RWPE2 (cell line): ENCODE data around the gene FTSJ1.

Source experiments
- ATAC-seq: fragments of 200-7000 bp; cut with Tn5 transposase; 3 replicates; pipeline ENCODE4 v1.9.1; 2021; ENCODE audit warnings: low read depth
- DNase-seq: peaks from one replicate; pipeline ENCODE4 v3.0.0-alpha.2; 2020; ENCODE audit warnings: low spot score
- H3K27ac ChIP-seq: fragments of 450-650 bp; 2 replicates; pipeline ENCODE4 v1.5.1; 2017; ENCODE audit warnings: mild to moderate bottlenecking; ENCODE audit not compliant: poor library complexity, severe bottlenecking
- H3K27me3 ChIP-seq: fragments of 250-450 bp; sonication (Bioruptor Pico); 2 replicates; pipeline ENCODE4 v1.5.1; 2021; ENCODE audit warnings: mild to moderate bottlenecking, moderate library complexity; ENCODE audit not compliant: insufficient read depth, poor library complexity, severe bottlenecking
- H3K36me3 ChIP-seq: fragments of 250-450 bp; sonication (Bioruptor Pico); 2 replicates; pipeline ENCODE4 v1.5.1; 2020; ENCODE audit warnings: low read depth, mild to moderate bottlenecking, moderate library complexity
- H3K4me1 ChIP-seq: fragments of 250-450 bp; sonication (Bioruptor Pico); 2 replicates; pipeline ENCODE4 v1.5.1; 2021; ENCODE audit warnings: mild to moderate bottlenecking, moderate library complexity; ENCODE audit not compliant: insufficient read depth, poor library complexity, severe bottlenecking
- H3K4me3 ChIP-seq: fragments of 250-450 bp; sonication (Bioruptor Pico); 2 replicates; pipeline ENCODE4 v1.5.1; 2021; ENCODE audit warnings: mild to moderate bottlenecking, moderate library complexity; ENCODE audit not compliant: severe bottlenecking
- H3K9me3 ChIP-seq: fragments of 250-450 bp; sonication (Bioruptor Pico); 2 replicates; pipeline ENCODE4 v1.5.1; 2021; ENCODE audit warnings: mild to moderate bottlenecking, moderate library complexity; ENCODE audit not compliant: severe bottlenecking
- TF ChIP-seq, protein P1 (sequence below): fragments of 450-650 bp; IDR thresholded peaks from one replicate; pipeline ENCODE4 v1.5.1; 2017; ENCODE audit warnings: mild to moderate bottlenecking, moderate library complexity; ENCODE audit not compliant: poor library complexity, severe bottlenecking

The FTSJ1 gene

DNA sequence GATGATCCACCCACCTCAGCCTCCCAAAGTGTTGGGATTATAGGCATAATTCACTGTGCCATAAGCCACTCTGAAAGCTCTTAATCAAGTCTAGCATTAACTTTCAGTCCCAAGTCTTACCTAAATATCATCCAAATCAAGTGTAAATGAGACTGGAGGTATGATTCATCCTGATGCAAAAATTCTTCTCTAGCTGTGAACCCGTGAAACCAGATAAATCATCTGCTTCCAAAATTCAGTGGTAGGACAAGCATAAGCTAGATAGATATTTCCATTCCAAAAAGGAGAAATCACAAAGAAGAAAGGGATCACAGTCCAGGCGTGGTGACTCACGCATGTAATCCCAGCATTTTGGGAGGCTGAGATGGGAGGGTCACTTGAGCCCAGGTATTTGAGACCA, 54.7 kb downstream of the FTSJ1 start:
- Histone ChIP-seq H3K27ac (peak overlapping the region; percentile 83), H3K36me3 (peaks cover 26% of the 10 kb centered on the region), H3K4me3 (no peak overlapping the region), H3K4me1 (peaks cover 13% of the 10 kb centered on the region), H3K9me3 (no peaks in the 10 kb centered on the region), H3K27me3 (no peaks in the 10 kb centered on the region)
- no peak for ATAC-seq
- TF ChIP-seq, protein P1, sequence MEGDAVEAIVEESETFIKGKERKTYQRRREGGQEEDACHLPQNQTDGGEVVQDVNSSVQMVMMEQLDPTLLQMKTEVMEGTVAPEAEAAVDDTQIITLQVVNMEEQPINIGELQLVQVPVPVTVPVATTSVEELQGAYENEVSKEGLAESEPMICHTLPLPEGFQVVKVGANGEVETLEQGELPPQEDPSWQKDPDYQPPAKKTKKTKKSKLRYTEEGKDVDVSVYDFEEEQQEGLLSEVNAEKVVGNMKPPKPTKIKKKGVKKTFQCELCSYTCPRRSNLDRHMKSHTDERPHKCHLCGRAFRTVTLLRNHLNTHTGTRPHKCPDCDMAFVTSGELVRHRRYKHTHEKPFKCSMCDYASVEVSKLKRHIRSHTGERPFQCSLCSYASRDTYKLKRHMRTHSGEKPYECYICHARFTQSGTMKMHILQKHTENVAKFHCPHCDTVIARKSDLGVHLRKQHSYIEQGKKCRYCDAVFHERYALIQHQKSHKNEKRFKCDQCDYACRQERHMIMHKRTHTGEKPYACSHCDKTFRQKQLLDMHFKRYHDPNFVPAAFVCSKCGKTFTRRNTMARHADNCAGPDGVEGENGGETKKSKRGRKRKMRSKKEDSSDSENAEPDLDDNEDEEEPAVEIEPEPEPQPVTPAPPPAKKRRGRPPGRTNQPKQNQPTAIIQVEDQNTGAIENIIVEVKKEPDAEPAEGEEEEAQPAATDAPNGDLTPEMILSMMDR: no peak
- DNase-seq: no peak

DNA sequence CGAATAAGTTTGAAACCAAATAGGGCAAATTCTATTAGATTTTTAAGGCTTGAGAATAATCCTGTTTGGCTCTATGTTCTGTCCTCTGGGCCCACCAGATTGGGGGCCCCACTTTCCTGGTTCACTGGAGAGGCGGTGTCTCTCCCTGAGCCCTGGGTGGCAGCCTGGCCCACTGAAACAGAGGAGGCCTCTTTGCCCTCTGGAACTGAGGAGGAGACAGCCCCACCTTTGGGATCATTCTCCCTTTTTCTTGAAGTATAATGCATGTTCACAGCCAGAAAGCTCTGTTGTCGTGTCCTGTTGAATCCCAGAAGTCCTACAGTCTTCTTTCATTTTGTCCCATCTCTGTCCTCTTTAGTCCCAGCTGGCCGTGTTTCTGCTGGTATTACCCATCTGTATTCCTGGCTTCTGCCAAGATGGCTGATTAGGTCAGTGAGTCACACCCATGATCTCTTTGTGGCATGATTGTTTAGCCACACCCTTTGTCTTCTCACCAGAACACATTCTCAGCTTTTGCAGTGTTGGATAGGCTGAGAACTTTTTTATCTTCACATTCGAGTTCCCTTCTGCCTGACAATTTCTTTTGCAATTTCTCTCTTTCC, 55.5 kb downstream of the FTSJ1 start:
- Histone ChIP-seq H3K4me1 (peaks cover 13% of the 10 kb centered on the region), H3K4me3 (no peak overlapping the region), H3K36me3 (peaks cover 21% of the 10 kb centered on the region), H3K9me3 (no peaks in the 10 kb centered on the region), H3K27ac (peak overlapping the region; percentile 83), H3K27me3 (no peaks in the 10 kb centered on the region)
- ATAC-seq (peak; percentile 82), DNase-seq (no peak)
- TF ChIP-seq, protein P1: no peak

DNA sequence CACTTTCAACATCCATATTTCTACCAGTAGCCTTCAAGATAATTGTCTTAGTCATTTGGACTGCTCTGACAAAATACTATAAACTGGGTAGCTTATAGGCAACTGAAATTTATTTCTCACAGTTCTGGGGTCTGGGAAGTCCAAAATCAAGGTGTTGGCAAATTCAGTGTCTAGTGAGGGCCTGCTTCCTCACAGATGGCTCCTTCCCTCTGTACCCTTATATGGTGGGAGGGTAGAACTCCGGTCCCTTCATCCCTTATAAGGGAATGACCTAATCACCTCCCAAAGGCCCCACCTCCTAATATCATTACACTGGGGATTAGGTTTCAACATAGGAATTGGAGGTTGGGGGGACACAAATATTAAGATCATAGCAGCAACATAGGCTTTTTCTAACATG, 56.2 kb downstream of the FTSJ1 start:
- DNase-seq: no peak
- Histone ChIP-seq H3K27me3 (no peaks in the 10 kb centered on the region), H3K4me1 (peaks cover 13% of the 10 kb centered on the region), H3K9me3 (no peaks in the 10 kb centered on the region), H3K27ac (peak overlapping the region; percentile 83), H3K36me3 (peaks cover 14% of the 10 kb centered on the region), H3K4me3 (no peak overlapping the region)
- ATAC-seq: no peak
- TF ChIP-seq, protein P1: no peak

DNA sequence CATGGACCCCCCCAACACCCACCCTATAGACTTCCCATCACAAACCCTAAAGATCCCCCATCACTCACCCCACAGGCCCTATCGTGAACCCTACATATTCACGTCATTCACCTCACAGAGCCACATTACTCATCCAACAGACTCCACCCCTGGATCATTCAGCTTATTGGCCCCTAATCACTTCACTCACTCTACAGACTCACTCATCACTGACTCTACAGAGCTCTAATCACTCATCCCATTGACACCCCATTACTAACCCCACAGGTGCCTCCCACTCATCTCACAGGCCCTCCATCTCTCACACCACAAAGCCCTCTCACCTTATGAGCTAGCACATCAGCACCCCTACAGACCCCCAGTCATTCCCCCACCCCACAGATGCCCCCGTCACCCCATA, 57.2 kb downstream of the FTSJ1 start:
- TF ChIP-seq, protein P1: no peak
- Histone ChIP-seq H3K4me1 (peaks cover 13% of the 10 kb centered on the region), H3K27ac (no peak overlapping the region), H3K4me3 (no peak overlapping the region), H3K36me3 (peaks cover 5% of the 10 kb centered on the region; the same call in 1 of the 2 replicates), H3K9me3 (no peaks in the 10 kb centered on the region), H3K27me3 (no peaks in the 10 kb centered on the region)
- ATAC-seq (no peak), DNase-seq (no peak)
